Ovary (tissue), 9 donors: ENCODE results near the gene CBX2. TPM values are rescaled to one million over a fixed set of nuclear protein-coding genes. Genes with fewer than 3 reads are reported as not detected.

Source experiments
- DNase-seq, 5 donors: peaks; one replicate each; pipeline ENCODE4 v3.0.0-alpha.2; 2019 to 2020
- H3K27ac ChIP-seq, 2 donors: fragments of 200-600 bp; one replicate each; pipeline versions ENCODE4 v1.5.1 to v1.8.0; 2019 to 2022
- H3K27me3 ChIP-seq: fragments of 200-600 bp; one replicate; pipeline ENCODE4 v1.8.0; 2022
- H3K36me3 ChIP-seq: fragments of 200-600 bp; sonication (generic); one replicate; pipeline ENCODE4 v1.5.1; 2019
- H3K4me1 ChIP-seq: one replicate; pipeline ENCODE4 v1.8.1; 2013; ENCODE audit warnings: mild to moderate bottlenecking, moderate library complexity; ENCODE audit not compliant: insufficient read depth
- H3K4me3 ChIP-seq: fragments of 200-600 bp; sonication (generic); one replicate; pipeline ENCODE4 v1.5.1; 2017
- H3K9me3 ChIP-seq, 2 donors: fragments of 200-600 bp in 1 of 2; sonication (generic) in 1 of 2; one replicate each; pipeline versions ENCODE4 v1.5.1 to v1.8.1; 2013 to 2019; ENCODE audit warnings: mild to moderate bottlenecking in 1 of 2, moderate library complexity in 1 of 2
- EP300 ChIP-seq: sonication (generic); formaldehyde crosslinking; IDR thresholded peaks from one replicate; pipeline ENCODE4 v1.6.1; 2017; ENCODE audit warnings: antibody characterized with exemption
- POLR2A ChIP-seq: fragments of 450-650 bp; IDR thresholded peaks from one replicate; pipeline ENCODE4 v1.6.1; 2017; ENCODE audit warnings: antibody characterized with exemption, mild to moderate bottlenecking, moderate library complexity
- WGBS, 3 donors: extraction: QIAGEN DNeasy Blood & Tissue Kit in 1 of 3; methylation state at CpG; one replicate each; pipeline versions ENCODE4 v1.1.5 to v1.1.7; 2013 to 2017; 5-methylcytosine and 5-hydroxymethylcytosine counted together
- intact Hi-C, 4 donors: fragments of 100-400 bp; cut with DNase I; formaldehyde crosslinking; loops; one replicate each; pipeline versions ENCODE4 v1.11.0 to v1.15.1; 2022 to 2023
- polyA plus RNA-seq, 2 donors: library from polyadenylated mRNA; stranded (reverse); fragments of 200-250 nt in 1 of 2; fragments of 350-450 nt in 1 of 2; fragmentation: Illumina TruSeq in 1 of 2; extraction: RNeasy Lipid Tissue Mini Kit (QIAGEN cat#74804) in 1 of 2; gene quantifications; one replicate each; pipeline ENCODE4 v1.2.3, GENCODE V29; 2013 to 2014
- total RNA-seq, 7 donors: library from RNA; depleted of rRNA in 2 of 7; stranded (reverse); fragments of >200 nt in 2 of 7; fragmentation: NEBNext Ultra II Directional in 3 of 7; extraction: Animal tissue kit (Norgen Biotek cat#: 25700) in 3 of 7; gene quantifications; one replicate each; pipeline versions ENCODE4 v1.1.0 to v1.2.4, GENCODE V29; 2016 to 2023
- TF ChIP-seq, protein P1 (sequence below), 3 donors: fragments of 450-650 bp in 2 of 3; fragments of 200-600 bp in 1 of 3; IDR thresholded peaks; one replicate each; pipeline versions ENCODE4 v1.5.1 to v1.8.0; 2016 to 2022; ENCODE audit warnings: antibody characterized with exemption in 3 of 3, mild to moderate bottlenecking in 1 of 3
- donor health status: DM: no; HTN: no; CAD: no; lungs with moderate emphysema.
- donor health status: DM: no; HTN: no; CAD: no.
- donor health status: Bipolar disorder and iron deficiency.
- donor health status: DM: yes; HTN: yes; CAD: no.
- donor health status: DM: no; HTN: no; CAD: no.
- donor health status: DM: yes; HTN: yes; CAD: no.

CBX2 gene
- total and polyA plus RNA-seq, 9 donors: 0.92 to 5.7 (median 4.7) TPM

DNA sequence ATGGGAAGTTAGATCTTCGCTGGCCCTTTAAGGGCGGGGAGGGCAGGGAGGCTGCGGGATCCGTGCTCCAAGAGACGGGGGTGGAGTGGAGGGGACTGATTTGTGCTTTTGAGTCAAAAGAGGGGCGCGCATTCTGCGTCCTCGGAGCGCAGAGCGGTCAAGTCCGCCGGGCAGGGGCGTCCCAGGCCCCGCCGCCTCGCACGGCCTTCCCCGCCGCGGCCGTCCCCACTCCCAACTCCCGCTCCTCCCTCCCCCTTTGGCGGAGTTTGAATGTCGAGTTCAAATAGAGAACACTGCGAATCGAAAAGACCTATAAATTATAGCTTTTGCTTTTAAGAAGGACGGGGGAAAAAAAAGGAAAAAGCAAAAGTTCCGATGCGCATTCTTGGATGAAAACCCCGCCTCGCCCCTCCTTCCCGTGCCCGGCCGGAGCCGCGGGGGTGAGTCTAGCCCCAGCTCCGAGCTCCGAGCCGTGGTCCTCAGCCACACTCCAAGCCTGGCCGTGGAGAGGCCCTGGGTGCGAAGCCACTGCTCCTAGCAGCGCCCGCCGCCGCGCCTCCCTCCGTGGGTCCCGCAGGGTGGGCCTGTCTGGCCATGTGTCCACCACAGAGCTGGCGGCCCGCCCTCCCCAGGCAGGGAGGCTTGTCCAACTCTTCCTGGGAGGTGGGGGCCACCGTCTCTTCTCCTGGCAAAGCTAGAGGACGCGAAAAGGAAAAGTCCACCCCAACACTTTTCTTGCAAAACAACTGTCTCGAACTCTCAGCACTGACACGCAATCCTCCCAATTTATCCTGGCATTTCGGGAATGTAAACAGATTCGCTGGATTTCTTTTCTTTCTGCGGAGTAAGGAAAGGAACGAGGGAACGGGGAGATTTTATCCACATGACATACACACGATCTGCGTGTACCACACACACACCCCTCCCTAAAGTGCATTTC, 15.3 kb downstream of the CBX2 start:
- Histone ChIP-seq H3K9me3 (no peaks in the 10 kb centered on the region), H3K36me3 (no peaks in the 10 kb centered on the region), H3K4me3 (no peak overlapping the region), H3K27me3 (peaks cover 19% of the 10 kb centered on the region), H3K4me1 (peaks cover 15% of the 10 kb centered on the region), H3K27ac (no peak overlapping the region)
- TF ChIP-seq, protein P1, sequence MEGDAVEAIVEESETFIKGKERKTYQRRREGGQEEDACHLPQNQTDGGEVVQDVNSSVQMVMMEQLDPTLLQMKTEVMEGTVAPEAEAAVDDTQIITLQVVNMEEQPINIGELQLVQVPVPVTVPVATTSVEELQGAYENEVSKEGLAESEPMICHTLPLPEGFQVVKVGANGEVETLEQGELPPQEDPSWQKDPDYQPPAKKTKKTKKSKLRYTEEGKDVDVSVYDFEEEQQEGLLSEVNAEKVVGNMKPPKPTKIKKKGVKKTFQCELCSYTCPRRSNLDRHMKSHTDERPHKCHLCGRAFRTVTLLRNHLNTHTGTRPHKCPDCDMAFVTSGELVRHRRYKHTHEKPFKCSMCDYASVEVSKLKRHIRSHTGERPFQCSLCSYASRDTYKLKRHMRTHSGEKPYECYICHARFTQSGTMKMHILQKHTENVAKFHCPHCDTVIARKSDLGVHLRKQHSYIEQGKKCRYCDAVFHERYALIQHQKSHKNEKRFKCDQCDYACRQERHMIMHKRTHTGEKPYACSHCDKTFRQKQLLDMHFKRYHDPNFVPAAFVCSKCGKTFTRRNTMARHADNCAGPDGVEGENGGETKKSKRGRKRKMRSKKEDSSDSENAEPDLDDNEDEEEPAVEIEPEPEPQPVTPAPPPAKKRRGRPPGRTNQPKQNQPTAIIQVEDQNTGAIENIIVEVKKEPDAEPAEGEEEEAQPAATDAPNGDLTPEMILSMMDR (IDR thresholded peaks at IDR 0.05): no peak
- TF ChIP-seq EP300: no peak
- peak in 4 of 5 donors; percentile 55 to 65 (median 60) for DNase-seq
- intact Hi-C loops: loop anchor here in 1 of 4 donors (5.0 to 10.0 kb wide), 2 partner anchors 52 to 199 kb away; no protein-coding TSS in a partner anchor
- 8 to 13% (median 11%) methylated on average over 55 to 63 of the region's 63 CpGs for WGBS, 3 donors

DNA sequence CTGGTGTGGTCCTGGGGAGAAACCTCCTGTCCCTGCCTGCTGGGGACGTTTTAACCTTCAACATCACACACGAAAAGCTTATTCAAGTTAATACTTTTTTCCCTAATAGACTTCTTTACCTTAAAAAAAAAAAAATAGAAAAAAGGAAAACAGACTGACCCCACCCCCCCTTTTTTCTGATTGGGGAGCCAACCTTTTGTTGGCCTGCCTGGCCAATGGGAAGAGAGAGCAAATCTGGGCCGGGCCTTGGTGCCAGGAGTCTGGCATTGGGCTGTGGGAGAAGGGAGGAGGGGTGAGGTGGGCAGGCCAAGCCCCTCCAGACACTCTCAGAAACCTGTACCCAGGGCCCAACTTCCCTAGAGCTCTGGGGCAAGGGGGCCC, 16.0 kb downstream of the CBX2 start:
- 30 to 45% (median 34%) methylated on average over 3 of the region's 3 CpGs for WGBS, 3 donors
- intact Hi-C loops: loop anchor here in 1 of 4 donors (5.0 to 10.0 kb wide), 2 partner anchors 51 to 198 kb away; no protein-coding TSS in a partner anchor
- peaks cover 18% of the 10 kb centered on the region for H3K4me1 ChIP-seq
- TF ChIP-seq POLR2A: no peak
- H3K36me3 ChIP-seq: no peaks in the 10 kb centered on the region
- DNase-seq: peak in 1 of 5 donors; percentile 25
- H3K27me3 ChIP-seq: peaks cover 24% of the 10 kb centered on the region
- no peak overlapping the region for H3K27ac ChIP-seq
- H3K9me3 ChIP-seq: no peaks in the 10 kb centered on the region
- no peak overlapping the region for H3K4me3 ChIP-seq

DNA sequence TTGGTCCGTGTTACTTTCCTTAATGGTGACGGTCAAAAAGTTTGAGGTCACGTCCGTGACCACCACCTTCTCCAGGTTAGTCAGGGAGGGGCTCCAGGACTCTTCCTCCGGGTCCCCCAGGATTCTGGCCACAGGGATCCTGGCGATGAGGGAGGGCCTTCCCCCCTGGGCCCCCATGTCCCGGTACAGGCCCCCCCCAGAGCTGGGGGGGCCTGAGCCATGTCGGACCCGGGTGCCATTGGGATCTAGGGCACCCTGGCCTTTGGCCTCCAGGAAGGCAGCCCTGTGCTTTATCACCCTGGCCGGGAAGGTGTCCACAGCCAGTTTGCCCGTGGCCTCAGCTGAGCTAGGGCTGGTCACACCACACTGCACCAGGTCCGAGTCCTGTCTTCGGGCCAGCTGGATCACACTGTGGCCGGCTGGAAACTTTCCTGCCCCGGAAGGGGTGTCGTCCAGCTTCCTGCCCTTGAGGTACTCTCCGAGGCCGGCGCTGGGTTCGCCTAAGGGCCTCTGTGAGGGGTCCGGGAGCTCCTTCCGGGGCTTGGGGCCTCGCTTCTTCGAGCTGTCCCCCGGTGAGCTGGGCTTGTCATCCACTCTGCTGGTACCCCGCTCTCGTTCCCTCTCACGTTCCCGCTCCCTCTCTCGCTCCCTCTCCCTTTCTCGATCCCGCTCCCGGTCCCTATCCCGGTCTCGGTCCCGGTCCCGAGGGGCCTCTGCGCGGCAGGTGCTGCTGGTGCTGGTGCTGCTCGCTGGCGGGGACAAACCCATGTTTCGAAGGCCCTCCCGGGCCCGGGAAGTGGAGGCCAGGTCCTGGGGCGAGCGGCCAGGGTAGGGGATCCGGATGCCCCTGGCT, 16.9 kb downstream of the CBX2 start:
- H3K27ac ChIP-seq: no peak overlapping the region
- no peaks in the 10 kb centered on the region for H3K36me3 ChIP-seq
- no peaks in the 10 kb centered on the region for H3K9me3 ChIP-seq
- H3K4me3 ChIP-seq: no peak overlapping the region
- peaks cover 20% of the 10 kb centered on the region for H3K4me1 ChIP-seq
- WGBS, 3 donors: 87 to 90% (median 88%) methylated on average over 45 to 47 of the region's 47 CpGs
- H3K27me3 ChIP-seq: peaks cover 27% of the 10 kb centered on the region
- TF ChIP-seq, protein P1 (IDR thresholded peaks at IDR 0.05): no peak
- no peak for TF ChIP-seq POLR2A
- no peak for TF ChIP-seq EP300
- peak in 1 of 5 donors; percentile 57 for DNase-seq
- intact Hi-C loops: loop anchor here in 2 of 4 donors (5.0 to 10.0 kb wide), 3 partner anchors 47 to 197 kb away; no protein-coding TSS in a partner anchor

DNA sequence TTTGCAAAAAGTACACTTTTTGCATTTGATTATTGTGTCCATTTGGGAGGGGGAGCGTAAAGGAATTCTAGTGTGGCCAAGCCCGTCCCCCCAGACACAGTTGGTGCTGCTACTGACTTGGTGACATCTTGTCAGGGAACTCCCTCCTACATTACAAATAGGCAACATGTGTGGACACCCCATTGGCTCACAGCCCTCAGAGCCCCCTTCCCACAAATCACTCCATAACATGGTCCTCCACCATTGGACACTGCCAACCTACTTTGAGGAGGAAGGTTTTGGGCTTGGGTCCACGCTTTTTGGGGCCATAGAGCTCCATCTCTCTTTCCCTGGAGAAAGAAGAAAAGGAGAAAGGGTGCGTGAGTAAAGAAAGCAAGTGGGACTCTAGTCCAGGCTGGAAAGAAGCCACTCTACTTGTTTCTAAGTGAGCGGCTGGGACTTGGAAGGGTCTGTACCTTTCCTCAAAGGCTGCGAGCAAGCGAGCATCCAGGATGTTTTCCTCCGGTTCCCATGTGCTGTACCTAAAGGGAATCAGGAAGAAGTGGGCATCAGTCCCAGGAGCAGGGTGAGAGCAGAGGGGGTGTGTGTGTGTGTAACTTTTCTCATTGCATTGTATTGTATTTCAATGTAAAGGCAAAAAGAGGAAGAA, 18.0 kb downstream of the CBX2 start:
- no peak for TF ChIP-seq EP300
- TF ChIP-seq, protein P1 (IDR thresholded peaks at IDR 0.05): no peak
- no peak for TF ChIP-seq POLR2A
- Histone ChIP-seq H3K9me3 (no peaks in the 10 kb centered on the region), H3K36me3 (no peaks in the 10 kb centered on the region), H3K4me3 (peak overlapping the region; percentile 68), H3K27me3 (peaks cover 23% of the 10 kb centered on the region), H3K27ac (no peak overlapping the region), H3K4me1 (peaks cover 15% of the 10 kb centered on the region)
- peak in 1 of 5 donors; percentile 37 for DNase-seq
- intact Hi-C loops: loop anchor here in 2 of 4 donors (5.0 to 10.0 kb wide), 2 partner anchors 46 to 49 kb away; no protein-coding TSS in a partner anchor
- 81 to 86% (median 82%) methylated on average over 8 of the region's 8 CpGs for WGBS, 3 donors
